WTC11 (cell line): Measurements from ENCODE around the gene ZNF622. TPM values are rescaled to one million over a fixed set of nuclear protein-coding genes. Genes with fewer than 3 reads are reported as not detected.

Source experiments
- ATAC-seq: fragments of 200-7000 bp; cut with Tn5 transposase; 2 replicates; pipeline ENCODE4 v1.10.0; 2021; ENCODE audit warnings: mild to moderate bottlenecking, moderate library complexity
- CTCF ChIA-PET: fragments of 300-600 bp; sonication (Branson Sonifier 250); formaldehyde crosslinking; loops from one replicate; lab custom pipeline; 2021; ENCODE audit warnings: antibody characterized with exemption; lab: Charles Lee
- POLR2A ChIA-PET: fragments of 350-600 bp; sonication (Branson Sonifier 250); formaldehyde crosslinking; loops from one replicate; lab custom pipeline; 2021; ENCODE audit warnings: antibody characterized with exemption; lab: Charles Lee
- DNase-seq: peaks from one replicate; pipeline ENCODE4 v3.0.0; 2021; ENCODE audit warnings: low spot score
- H3K27ac Mint-ChIP-seq: 2 replicates; pipeline ENCODE4 v1.8.0; 2021; ENCODE audit warnings: mixed read lengths
- H3K27me3 Mint-ChIP-seq: 2 replicates; pipeline ENCODE4 v1.8.0; 2021; ENCODE audit warnings: low read depth, mild to moderate bottlenecking, moderate library complexity, mixed read lengths
- H3K36me3 Mint-ChIP-seq: 2 replicates; pipeline ENCODE4 v1.8.0; 2021; ENCODE audit warnings: mixed read lengths
- H3K4me1 Mint-ChIP-seq: 2 replicates; pipeline ENCODE4 v1.8.0; 2022; ENCODE audit warnings: mixed read lengths
- H3K4me3 Mint-ChIP-seq: 2 replicates; pipeline ENCODE4 v1.8.0; 2021; ENCODE audit warnings: mild to moderate bottlenecking, moderate library complexity, mixed read lengths
- H3K9me3 Mint-ChIP-seq: 2 replicates; pipeline ENCODE4 v1.8.0; 2021; ENCODE audit warnings: mixed read lengths
- ATF2 ChIP-seq: sonication (generic); formaldehyde crosslinking; IDR thresholded peaks from 2 replicates; pipeline ENCODE4 v1.8.1; 2022; ENCODE audit warnings: low read depth, missing genetic modification reagents, borderline replicate concordance
- ATF6 ChIP-seq: sonication (generic); formaldehyde crosslinking; IDR thresholded peaks from 2 replicates; pipeline ENCODE4 v1.8.1; 2023; ENCODE audit warnings: mild to moderate bottlenecking, missing genetic modification reagents
- CREB1 ChIP-seq: sonication (generic); formaldehyde crosslinking; IDR thresholded peaks from 2 replicates; pipeline ENCODE4 v1.8.0; 2023; ENCODE audit warnings: mild to moderate bottlenecking, missing genetic modification reagents
- E2F1 ChIP-seq: sonication (generic); formaldehyde crosslinking; IDR thresholded peaks from 2 replicates; pipeline ENCODE4 v1.8.0; 2022; ENCODE audit warnings: mild to moderate bottlenecking, missing genetic modification reagents
- ESRRA ChIP-seq: sonication (generic); formaldehyde crosslinking; IDR thresholded peaks from 2 replicates; pipeline ENCODE4 v1.8.1; 2022; ENCODE audit warnings: mild to moderate bottlenecking, missing genetic modification reagents, borderline replicate concordance
- GRHL2 ChIP-seq: fragments of 250-450 bp; sonication (Bioruptor Pico); IDR thresholded peaks from 2 replicates; pipeline ENCODE4 v1.8.0; 2022; ENCODE audit warnings: mild to moderate bottlenecking, moderate library complexity; ENCODE audit not compliant: insufficient replicate concordance, severe bottlenecking
- HMGA2 ChIP-seq: fragments of 250-450 bp; sonication (Bioruptor Pico); IDR thresholded peaks from 2 replicates; pipeline ENCODE4 v1.4.0; 2021; ENCODE audit warnings: mild to moderate bottlenecking, moderate library complexity
- JAZF1 ChIP-seq: fragments of 250-450 bp; sonication (Bioruptor Pico); IDR thresholded peaks from 2 replicates; pipeline ENCODE4 v1.9.0; 2021; ENCODE audit warnings: moderate library complexity, mild to moderate bottlenecking, inconsistent platforms
- MXD4 ChIP-seq: fragments of 250-450 bp; sonication (Bioruptor Pico); IDR thresholded peaks from 2 replicates; pipeline ENCODE4 v1.8.0; 2021; ENCODE audit warnings: mild to moderate bottlenecking, moderate library complexity, borderline replicate concordance
- NFATC4 ChIP-seq: fragments of 250-450 bp; sonication (Bioruptor Pico); IDR thresholded peaks from 2 replicates; pipeline ENCODE4 v1.9.0; 2021; ENCODE audit warnings: mild to moderate bottlenecking
- NFE2L1 ChIP-seq: sonication (generic); formaldehyde crosslinking; IDR thresholded peaks from 2 replicates; pipeline ENCODE4 v1.8.1; 2023; ENCODE audit warnings: missing genetic modification reagents
- PRDM15 ChIP-seq: sonication (generic); formaldehyde crosslinking; IDR thresholded peaks from 2 replicates; pipeline ENCODE4 v1.8.0; 2022; ENCODE audit warnings: missing genetic modification reagents
- RELA ChIP-seq: sonication (generic); formaldehyde crosslinking; IDR thresholded peaks from 2 replicates; pipeline ENCODE4 v1.8.1; 2022; ENCODE audit warnings: missing genetic modification reagents, mild to moderate bottlenecking, borderline replicate concordance
- SP1 ChIP-seq: sonication (generic); formaldehyde crosslinking; conservative IDR thresholded peaks from 2 replicates; pipeline ENCODE4 v1.8.1; 2022; ENCODE audit warnings: missing genetic modification reagents
- USF2 ChIP-seq: sonication (generic); formaldehyde crosslinking; IDR thresholded peaks from 2 replicates; pipeline ENCODE4 v1.8.1; 2023; ENCODE audit warnings: mild to moderate bottlenecking, missing genetic modification reagents, moderate library complexity
- ZNF671 ChIP-seq: fragments of 250-450 bp; sonication (Bioruptor Pico); IDR thresholded peaks from 2 replicates; pipeline ENCODE4 v1.8.0; 2021; ENCODE audit warnings: mild to moderate bottlenecking
- total RNA-seq: library from RNA; stranded (reverse); gene quantifications from 3 replicates; pipeline ENCODE4 v1.2.3, GENCODE V29; 2021
- TF ChIP-seq, protein P1 (sequence below): fragments of 250-450 bp; sonication (Bioruptor Pico); IDR thresholded peaks from 2 replicates; pipeline ENCODE4 v1.9.0; 2021; ENCODE audit warnings: mild to moderate bottlenecking
- TF ChIP-seq, protein P2 (sequence below): sonication (generic); formaldehyde crosslinking; IDR thresholded peaks from 2 replicates; pipeline ENCODE4 v1.8.0; 2022; ENCODE audit warnings: mild to moderate bottlenecking, missing genetic modification reagents
- TF ChIP-seq, protein P3 (sequence below): sonication (generic); formaldehyde crosslinking; IDR thresholded peaks from 2 replicates; pipeline ENCODE4 v1.8.1; 2022; ENCODE audit warnings: low read depth, mild to moderate bottlenecking, moderate library complexity, missing genetic modification reagents, borderline replicate concordance

ZNF622 gene
- total RNA-seq, 1 experiment from 2014 or later: 37.9 TPM

GRCh38 chr5:16411235-16411634, 54.4 kb downstream of the ZNF622 start:
- ATAC-seq: no peak; the same call in 1 of the 2 replicates
- TF ChIP-seq RELA (CRISPR knock-in tag) (no peak), ATF6 (CRISPR knock-in tag) (no peak), CREB1 (CRISPR knock-in tag) (no peak), HMGA2 (CRISPR knock-in tag) (no peak), MXD4 (CRISPR knock-in tag) (no peak), SP1 (CRISPR knock-in tag) (no peak), E2F1 (CRISPR knock-in tag) (no peak), NFE2L1 (no peak), PRDM15 (CRISPR knock-in tag) (no peak), ATF2 (no peak), USF2 (CRISPR knock-in tag) (no peak), JAZF1 (CRISPR knock-in tag) (no peak), ZNF671 (CRISPR knock-in tag) (no peak), ESRRA (no peak), GRHL2 (CRISPR knock-in tag) (no peak), NFATC4 (CRISPR knock-in tag) (no peak)
- TF ChIP-seq, protein P1, sequence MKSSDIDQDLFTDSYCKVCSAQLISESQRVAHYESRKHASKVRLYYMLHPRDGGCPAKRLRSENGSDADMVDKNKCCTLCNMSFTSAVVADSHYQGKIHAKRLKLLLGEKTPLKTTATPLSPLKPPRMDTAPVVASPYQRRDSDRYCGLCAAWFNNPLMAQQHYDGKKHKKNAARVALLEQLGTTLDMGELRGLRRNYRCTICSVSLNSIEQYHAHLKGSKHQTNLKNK (CRISPR knock-in tag): no peak
- TF ChIP-seq, protein P2, sequence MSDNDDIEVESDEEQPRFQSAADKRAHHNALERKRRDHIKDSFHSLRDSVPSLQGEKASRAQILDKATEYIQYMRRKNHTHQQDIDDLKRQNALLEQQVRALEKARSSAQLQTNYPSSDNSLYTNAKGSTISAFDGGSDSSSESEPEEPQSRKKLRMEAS (CRISPR knock-in tag): no peak
- TF ChIP-seq, protein P3, sequence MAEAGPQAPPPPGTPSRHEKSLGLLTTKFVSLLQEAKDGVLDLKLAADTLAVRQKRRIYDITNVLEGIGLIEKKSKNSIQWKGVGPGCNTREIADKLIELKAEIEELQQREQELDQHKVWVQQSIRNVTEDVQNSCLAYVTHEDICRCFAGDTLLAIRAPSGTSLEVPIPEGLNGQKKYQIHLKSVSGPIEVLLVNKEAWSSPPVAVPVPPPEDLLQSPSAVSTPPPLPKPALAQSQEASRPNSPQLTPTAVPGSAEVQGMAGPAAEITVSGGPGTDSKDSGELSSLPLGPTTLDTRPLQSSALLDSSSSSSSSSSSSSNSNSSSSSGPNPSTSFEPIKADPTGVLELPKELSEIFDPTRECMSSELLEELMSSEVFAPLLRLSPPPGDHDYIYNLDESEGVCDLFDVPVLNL (CRISPR knock-in tag): no peak
- TF ChIP-seq, all 79 proteins: peak for 0
- H3K27me3 Mint-ChIP-seq: no peaks in the 10 kb centered on the region; the same call in 1 of the 2 replicates
- CTCF ChIA-PET: no interaction called here
- H3K27ac Mint-ChIP-seq: no peak overlapping the region
- H3K9me3 Mint-ChIP-seq: peaks cover 31% of the 10 kb centered on the region
- POLR2A ChIA-PET: no interaction called here
- no peak for DNase-seq
- peaks cover 4% of the 10 kb centered on the region for H3K36me3 Mint-ChIP-seq
- H3K4me3 Mint-ChIP-seq: no peak overlapping the region
- H3K4me1 Mint-ChIP-seq: peaks cover 9% of the 10 kb centered on the region
